ENCODE results near the gene NANP. TPM values are rescaled to one million over a fixed set of nuclear protein-coding genes. Genes with fewer than 3 reads are reported as not detected.

The NANP gene
- total RNA-seq, 1 donor from 2014 or later = 6.8 TPM

- Mint-ChIP-seq H3K27me3 (ENCODE audit: unreplicated experiment) (peaks cover 2% of the 10 kb centered on the region), H3K36me3 (ENCODE audit: low read depth, unreplicated experiment) (peaks cover 28% of the 10 kb centered on the region), H3K4me1 (ENCODE audit: unreplicated experiment) (peaks cover 66% of the 10 kb centered on the region), H3K27ac (ENCODE audit: unreplicated experiment) (peak overlapping the region; percentile 92), H3K9me3 (ENCODE audit: unreplicated experiment) (no peaks in the 10 kb centered on the region), H3K4me3 (ENCODE audit: unreplicated experiment) (peak overlapping the region; percentile 44)
- peak; percentile 38 for DNase-seq (ENCODE audit: low spot score)
- TF ChIP-seq CTCF (IDR thresholded peaks at IDR 0.05; ENCODE audit: unreplicated experiment) = no peak
These were observed 52.6 kb downstream of the NANP start for GRCh38 chr20:25571240-25571639.

GRCh38 chr20:25570148-25570530 is 53.7 kb downstream of the NANP start:
- peak overlapping the region; percentile 33 for H3K4me3 Mint-ChIP-seq (ENCODE audit: unreplicated experiment)
- no peaks in the 10 kb centered on the region for H3K9me3 Mint-ChIP-seq (ENCODE audit: unreplicated experiment)
- DNase-seq (ENCODE audit: low spot score) = no peak
- no peak for TF ChIP-seq CTCF (IDR thresholded peaks at IDR 0.05; ENCODE audit: unreplicated experiment)
- H3K36me3 Mint-ChIP-seq (ENCODE audit: low read depth, unreplicated experiment) = peaks cover 25% of the 10 kb centered on the region
- no peak overlapping the region for H3K27ac Mint-ChIP-seq (ENCODE audit: unreplicated experiment)
- H3K4me1 Mint-ChIP-seq (ENCODE audit: unreplicated experiment) = peaks cover 72% of the 10 kb centered on the region
- peaks cover 2% of the 10 kb centered on the region for H3K27me3 Mint-ChIP-seq (ENCODE audit: unreplicated experiment)

- H3K9me3 Mint-ChIP-seq (ENCODE audit: unreplicated experiment) = peaks cover 7% of the 10 kb centered on the region
- no peak for DNase-seq (ENCODE audit: low spot score)
- TF ChIP-seq CTCF (IDR thresholded peaks at IDR 0.05; ENCODE audit: unreplicated experiment) = no peak
- H3K36me3 Mint-ChIP-seq (ENCODE audit: low read depth, unreplicated experiment) = peaks cover 31% of the 10 kb centered on the region
- H3K4me1 Mint-ChIP-seq (ENCODE audit: unreplicated experiment) = peaks cover 63% of the 10 kb centered on the region
- H3K27me3 Mint-ChIP-seq (ENCODE audit: unreplicated experiment) = peaks cover 5% of the 10 kb centered on the region
- no peak overlapping the region for H3K4me3 Mint-ChIP-seq (ENCODE audit: unreplicated experiment)
- peak overlapping the region; percentile 10 for H3K27ac Mint-ChIP-seq (ENCODE audit: unreplicated experiment)
These were observed 56.5 kb downstream of the NANP start for GRCh38 chr20:25567286-25567685.

GRCh38 chr20:25566821-25567220 is 57.0 kb downstream of the NANP start:
- DNase-seq (ENCODE audit: low spot score) = no peak
- Mint-ChIP-seq H3K27ac (ENCODE audit: unreplicated experiment) (peak overlapping the region; percentile 10), H3K4me1 (ENCODE audit: unreplicated experiment) (peaks cover 62% of the 10 kb centered on the region), H3K9me3 (ENCODE audit: unreplicated experiment) (peaks cover 7% of the 10 kb centered on the region), H3K27me3 (ENCODE audit: unreplicated experiment) (peaks cover 5% of the 10 kb centered on the region), H3K36me3 (ENCODE audit: low read depth, unreplicated experiment) (peaks cover 30% of the 10 kb centered on the region), H3K4me3 (ENCODE audit: unreplicated experiment) (no peak overlapping the region)
- TF ChIP-seq CTCF (IDR thresholded peaks at IDR 0.05; ENCODE audit: unreplicated experiment) = no peak

- DNase-seq (ENCODE audit: low spot score) = no peak
- no peak overlapping the region for H3K4me3 Mint-ChIP-seq (ENCODE audit: unreplicated experiment)
- peaks cover 28% of the 10 kb centered on the region for H3K36me3 Mint-ChIP-seq (ENCODE audit: low read depth, unreplicated experiment)
- peak overlapping the region; percentile 95 for H3K27ac Mint-ChIP-seq (ENCODE audit: unreplicated experiment)
- peaks cover 2% of the 10 kb centered on the region for H3K27me3 Mint-ChIP-seq (ENCODE audit: unreplicated experiment)
- no peak for TF ChIP-seq CTCF (IDR thresholded peaks at IDR 0.05; ENCODE audit: unreplicated experiment)
- peaks cover 7% of the 10 kb centered on the region for H3K9me3 Mint-ChIP-seq (ENCODE audit: unreplicated experiment)
- peaks cover 55% of the 10 kb centered on the region for H3K4me1 Mint-ChIP-seq (ENCODE audit: unreplicated experiment)
These were observed 58.1 kb downstream of the NANP start for GRCh38 chr20:25565578-25566157.

Measured in endothelial cell (in vitro differentiated cells).